Skeletal muscle cell (primary cell): ENCODE measurements around the gene PIGC.

Experiments
- DNase-seq: peaks from one replicate; pipeline ENCODE4 v3.0.0-alpha.2; 2010; ENCODE audit warnings: low read depth
- H3K4me3 ChIP-seq: 2 replicates; pipeline ENCODE4 v1.5.1; 2011; ENCODE audit warnings: low read depth, mild to moderate bottlenecking, control low read depth, low read length, moderate library complexity

The PIGC gene

GRCh38 chr1:172402878-172403569 lies 40.8 kb downstream of the PIGC start:
- H3K4me3 ChIP-seq = no peak overlapping the region
- DNase-seq = no peak

GRCh38 chr1:172401892-172402291 lies 42.0 kb downstream of the PIGC start:
- H3K4me3 ChIP-seq = no peak overlapping the region
- DNase-seq = no peak

- no peak overlapping the region for H3K4me3 ChIP-seq
- no peak for DNase-seq
Measured at GRCh38 chr1:172401477-172401876, 42.4 kb downstream of the PIGC start.

GRCh38 chr1:172400722-172401105 lies 43.2 kb downstream of the PIGC start:
- no peak for DNase-seq
- H3K4me3 ChIP-seq = no peak overlapping the region

GRCh38 chr1:172399756-172400721 lies 43.8 kb downstream of the PIGC start:
- DNase-seq = no peak
- H3K4me3 ChIP-seq = no peak overlapping the region

GRCh38 chr1:172398970-172399755 lies 44.7 kb downstream of the PIGC start:
- no peak overlapping the region for H3K4me3 ChIP-seq
- peak; percentile 92 for DNase-seq

GRCh38 chr1:172398193-172398592 lies 45.7 kb downstream of the PIGC start:
- H3K4me3 ChIP-seq = no peak overlapping the region
- peak; percentile 40 for DNase-seq

- no peak for DNase-seq
- H3K4me3 ChIP-seq = no peak overlapping the region
Measured at GRCh38 chr1:172397633-172398032, 46.2 kb downstream of the PIGC start.

GRCh38 chr1:172397221-172397620 lies 46.6 kb downstream of the PIGC start:
- no peak for DNase-seq
- H3K4me3 ChIP-seq = no peak overlapping the region

- no peak overlapping the region for H3K4me3 ChIP-seq
- DNase-seq = no peak
Measured at GRCh38 chr1:172395576-172395975, 48.3 kb downstream of the PIGC start.

- no peak for DNase-seq
- no peak overlapping the region for H3K4me3 ChIP-seq
Measured at GRCh38 chr1:172394811-172395210, 49.1 kb downstream of the PIGC start.

GRCh38 chr1:172394141-172394751 lies 49.6 kb downstream of the PIGC start:
- no peak overlapping the region for H3K4me3 ChIP-seq
- DNase-seq = no peak

- no peak overlapping the region for H3K4me3 ChIP-seq
- DNase-seq = no peak
Measured at GRCh38 chr1:172393354-172393753, 50.5 kb downstream of the PIGC start.

- H3K4me3 ChIP-seq = no peak overlapping the region
- DNase-seq = no peak
Measured at GRCh38 chr1:172391976-172392375, 51.9 kb downstream of the PIGC start.
